ENCODE results near the gene BCOR. TPM values are rescaled to one million over a fixed set of nuclear protein-coding genes. Genes with fewer than 3 reads are reported as not detected.

Gene BCOR
- polyA plus RNA-seq, 1 of the 3 experiments (the other 2 are of a cell fraction): 8.8 TPM

GRCh38 chrX:40049084-40049641, 48.6 kb downstream of the BCOR start (continued):
- TF ChIP-seq REST (IDR thresholded peaks at IDR 0.05; ENCODE audit: low read depth, low read length) (no peak), POLR2AphosphoS5 (IDR thresholded peaks at IDR 0.05; ENCODE audit: low read depth, low read length) (no peak), TEAD4 (IDR thresholded peaks at IDR 0.05; ENCODE audit: borderline replicate concordance, insufficient read depth) (no peak)

- Histone ChIP-seq H4K20me1 (ENCODE audit: insufficient read depth) (no peaks in the 10 kb centered on the region), H3K27me3 (ENCODE audit: insufficient read depth) (no peaks in the 10 kb centered on the region), H3K9me2 (no peaks in the 10 kb centered on the region), H3K36me3 (replicated peaks in 1 of 2; ENCODE audit: control insufficient read depth in 1 of 2, insufficient read depth in 2 of 2, low read length in 1 of 2) (peaks cover 32% of the 10 kb centered on the region in 2 experiments), H3K9me3 (no peaks in the 10 kb centered on the region; the same call in 1 of the 2 replicates), H3K4me3 (ENCODE audit: low read depth in 2 of 2, low read length in 1 of 2) (no peak overlapping the region), H3K4me2 (no peak overlapping the region), H3K79me2 (ENCODE audit: insufficient read depth) (no peaks in the 10 kb centered on the region), H2AFZ (ENCODE audit: low read depth) (no peak overlapping the region), H3K27ac (ENCODE audit: low read depth in 2 of 2, low read length in 1 of 2) (no peak overlapping the region), H3K4me1 (ENCODE audit: control insufficient read depth in 1 of 2, insufficient read depth in 2 of 2, low read depth in 1 of 2, low read length in 1 of 2) (no peaks in the 10 kb centered on the region), H3F3A (replicated peaks; ENCODE audit: insufficient read depth) (no peaks in the 10 kb centered on the region), H3K9ac (no peak overlapping the region)
- TF ChIP-seq EP300 (IDR thresholded peaks at IDR 0.05; ENCODE audit: borderline replicate concordance in 1 of 2, low read depth in 1 of 2, low read length in 1 of 2) (no peak), TAF1 (IDR thresholded peaks at IDR 0.05; ENCODE audit: borderline replicate concordance, low read depth, low read length) (no peak), EZH2phosphoT487 (IDR thresholded peaks at IDR 0.05; ENCODE audit: borderline replicate concordance, low read depth) (no peak), USF2 (IDR thresholded peaks at IDR 0.05; ENCODE audit: borderline replicate concordance, low read depth, low read length) (no peak), ELF1 (IDR thresholded peaks at IDR 0.05) (no peak), TCF12 (IDR thresholded peaks at IDR 0.05) (no peak), MAX (IDR thresholded peaks at IDR 0.05; ENCODE audit: low read depth) (no peak), TEAD4 (IDR thresholded peaks at IDR 0.05; ENCODE audit: borderline replicate concordance, insufficient read depth) (no peak), RCOR1 (IDR thresholded peaks at IDR 0.05; ENCODE audit: low read length) (no peak)
- CTCF ChIA-PET: interaction anchor here (0.9 to 1.1 kb wide), 2 partner anchors 21 to 37 kb away, joined by 3 read pairs; no protein-coding TSS in a partner anchor
- DNase-seq: no peak
- POLR2A ChIA-PET: interaction anchor here (0.6 kb wide), 1 partner anchor 59 kb away, joined by 3 read pairs; no protein-coding TSS in a partner anchor
These were observed 50.3 kb downstream of the BCOR start for GRCh38 chrX:40047485-40047884.
